Thoracic aorta endothelial cell (primary cell): Measurements from ENCODE around the gene OR4D10. TPM values are rescaled to one million over a fixed set of nuclear protein-coding genes. Genes with fewer than 3 reads are reported as not detected.

ENCODE experiments used
- total RNA-seq: library from RNA; depleted of rRNA; stranded (reverse); fragments of >200 nt; gene quantifications from 2 replicates; pipeline ENCODE4 v1.2.3, GENCODE V29; 2012

The OR4D10 gene
- total RNA-seq: not detected in 2 replicates

DNA sequence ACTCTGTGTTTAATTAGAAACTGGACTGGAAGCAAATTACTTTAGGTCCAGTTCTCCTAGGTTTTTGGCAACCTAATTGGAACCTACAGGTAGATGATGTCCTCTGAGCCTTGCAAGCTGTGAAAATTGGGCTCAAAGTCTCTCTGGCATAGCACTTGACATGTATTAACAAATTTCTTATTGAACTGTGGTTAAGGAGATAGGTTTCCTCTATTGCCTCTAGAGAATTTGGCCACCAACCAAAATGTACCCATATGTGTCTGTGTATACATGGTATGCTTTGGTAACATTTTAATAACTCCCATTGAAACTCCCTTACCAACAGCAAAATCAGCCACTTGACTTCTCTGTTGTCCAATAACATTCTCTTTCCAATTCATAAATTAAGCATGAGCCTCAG, at the start of gene OR4D10:
Gene OR4D10, plus strand, starts transcription at position 301 of the 400 bp plus-strand sequence. CDS start 4,115 bp downstream, outside the sequence.

DNA sequence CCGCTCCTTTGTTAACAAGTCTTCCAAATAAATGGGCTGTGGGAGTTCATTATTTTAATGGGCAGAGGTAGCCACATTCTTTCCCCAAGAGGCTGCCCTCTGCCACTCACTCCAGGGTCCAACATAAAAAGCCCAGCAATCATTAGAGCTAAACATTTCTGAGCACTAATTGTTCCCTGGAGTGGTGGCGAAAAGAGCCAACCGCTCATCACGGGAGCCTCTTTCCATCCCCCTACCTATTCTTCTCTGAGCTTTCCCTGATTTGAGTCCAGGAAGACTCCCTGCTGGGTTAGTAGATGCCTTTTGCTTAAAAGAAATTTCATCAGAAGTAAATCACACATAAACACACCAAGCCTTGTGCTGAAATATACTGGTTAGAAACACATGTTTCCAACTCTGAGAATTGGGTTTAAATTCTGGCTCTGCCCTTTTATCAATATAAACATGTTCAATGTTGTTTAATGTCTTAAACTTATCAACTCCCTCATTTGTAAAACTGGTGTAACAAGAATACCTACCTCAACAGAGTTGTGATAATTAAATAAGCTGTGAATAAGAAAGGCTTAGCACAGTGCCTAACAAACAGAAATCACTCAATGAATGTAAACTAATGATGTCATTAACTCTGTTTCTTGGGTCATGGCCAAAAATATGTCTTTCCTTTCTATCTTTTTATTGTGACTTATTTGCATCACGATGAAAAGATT, 46.6 kb upstream of the OR4D10 start, which contains the start of gene OR5A2:
Gene OR5A2, minus strand, starts transcription at position 53 of the 707 bp plus-strand sequence. CDS start 3,460 bp downstream, outside the sequence.

DNA sequence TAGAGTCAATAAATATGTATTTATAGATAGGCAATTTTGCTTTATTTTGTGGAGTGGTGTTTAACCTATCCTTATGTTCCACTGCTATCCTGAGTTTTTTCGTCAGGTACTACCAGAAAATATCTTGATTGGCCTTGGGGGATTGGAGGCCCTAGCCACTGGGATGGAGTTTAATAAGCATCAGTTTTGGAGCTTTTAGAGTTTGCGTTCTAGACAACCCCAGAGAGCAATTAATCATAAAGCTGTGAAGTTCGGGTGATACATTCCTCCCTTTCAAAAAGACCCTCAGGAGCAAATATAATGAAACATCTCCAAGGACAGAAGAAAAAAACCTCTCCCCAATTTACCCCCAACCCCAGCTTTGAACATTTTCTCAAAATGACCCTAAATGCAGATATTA, 36.9 kb upstream of the OR4D10 start, which contains the start of gene OR5A1:
Gene OR5A1, plus strand, starts transcription at position 301 of the 400 bp plus-strand sequence. CDS start 6,700 bp downstream, outside the sequence.

DNA sequence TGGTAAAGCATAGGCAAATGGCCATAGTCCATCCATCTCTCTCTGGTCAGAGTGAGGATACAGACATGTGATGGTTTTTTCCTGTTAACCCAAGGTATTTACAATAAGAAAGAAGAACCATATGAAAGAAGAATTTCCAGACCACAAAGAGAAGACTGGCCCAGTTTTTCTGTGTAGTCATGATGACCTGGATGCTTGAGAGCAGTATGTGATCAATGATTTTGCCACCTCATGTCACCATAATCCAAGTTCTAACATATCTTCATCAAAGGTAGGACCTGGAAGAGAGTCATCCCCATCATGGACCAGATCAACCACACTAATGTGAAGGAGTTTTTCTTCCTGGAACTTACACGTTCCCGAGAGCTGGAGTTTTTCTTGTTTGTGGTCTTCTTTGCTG, 16.5 kb upstream of the OR4D10 start, which contains the start of gene OR4D6:
Gene OR4D6, plus strand, starts transcription at position 301 of the 400 bp plus-strand sequence. Its CDS starts 0 bp downstream, at position 301.

DNA sequence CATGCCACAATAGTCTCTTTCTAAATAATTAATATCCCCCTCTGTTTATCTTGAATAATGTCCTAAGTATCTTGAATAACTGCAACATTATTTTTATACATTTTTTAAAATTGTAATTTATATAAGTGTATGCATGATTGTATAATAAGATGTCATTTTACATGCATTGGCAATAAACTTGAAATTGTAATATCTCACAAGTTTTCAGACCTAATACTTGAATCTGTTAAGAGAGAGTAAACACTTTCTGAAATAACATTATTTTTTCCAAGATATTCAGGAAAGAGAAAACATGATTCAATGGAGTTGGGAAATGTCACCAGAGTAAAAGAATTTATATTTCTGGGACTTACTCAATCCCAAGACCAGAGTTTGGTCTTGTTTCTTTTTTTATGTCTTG, 30.2 kb downstream of the OR4D10 start, which contains the start of gene OR4D11:
Gene OR4D11, plus strand, starts transcription at position 301 of the 400 bp plus-strand sequence. Its CDS starts 0 bp downstream, at position 301.

DNA sequence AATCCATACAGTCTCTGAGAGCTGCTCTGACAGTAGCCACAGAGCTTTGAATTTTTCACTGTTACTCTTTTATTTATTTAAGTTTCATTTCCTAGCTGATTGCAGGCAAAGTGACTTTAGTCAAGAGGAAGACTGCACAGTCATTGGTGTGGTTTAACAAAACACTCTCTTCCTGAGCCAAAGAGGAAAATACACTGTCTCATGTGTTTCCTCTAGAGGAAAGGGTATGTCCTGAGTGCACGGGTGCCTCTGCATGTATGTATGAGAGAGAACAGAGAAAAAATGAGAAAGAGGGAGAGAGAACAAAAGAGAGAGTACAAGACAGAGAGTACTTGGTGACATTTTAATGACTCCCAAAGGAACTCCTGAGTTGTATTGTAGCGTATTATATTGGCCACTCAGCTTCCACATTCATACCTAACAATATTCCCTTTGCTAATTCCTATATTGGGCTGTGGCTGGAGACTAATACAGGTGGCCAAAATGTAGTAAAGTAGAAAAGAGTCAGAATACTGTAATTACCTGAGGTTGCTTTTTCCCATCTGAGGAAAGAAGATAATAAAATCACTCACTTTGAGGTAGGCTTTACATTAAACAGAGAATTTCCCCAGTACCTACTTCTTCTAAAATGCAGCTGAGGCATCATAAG, 38.0 kb downstream of the OR4D10 start, which contains the start of gene OR4D9:
Gene OR4D9, plus strand, starts transcription at position 599 of the 649 bp plus-strand sequence. CDS start 3,374 bp downstream, outside the sequence.

Other genes starting within 250 kb of the OR4D10 start
- not detected in 2 replicates for gene OR5AN1, start 114.4 kb upstream of the OR4D10 start, total RNA-seq
- not detected in 2 replicates for gene OR5A2, start 46.9 kb upstream of the OR4D10 start, total RNA-seq
- not detected in 2 replicates for gene OR5A1, start 36.8 kb upstream of the OR4D10 start, total RNA-seq
- not detected in 2 replicates for gene OR4D6, start 16.4 kb upstream of the OR4D10 start, total RNA-seq
- gene OR4D11, start 30.3 kb downstream of the OR4D10 start, total RNA-seq: not detected in 2 replicates
- not detected in 2 replicates for gene OR4D9, start 38.2 kb downstream of the OR4D10 start, total RNA-seq
- 43.1 and 45.8 TPM in 2 replicates for gene OSBP, start 142.5 kb downstream of the OR4D10 start, total RNA-seq
- 17.2 and 21.5 TPM in 2 replicates for gene PATL1, start 195.7 kb downstream of the OR4D10 start, total RNA-seq
- gene OR10V1, start 240.5 kb downstream of the OR4D10 start, total RNA-seq: not detected in 2 replicates